GM12878 (cell line): ENCODE data around the gene ACKR2. TPM values are rescaled to one million over a fixed set of nuclear protein-coding genes. Genes with fewer than 3 reads are reported as not detected.

Source experiments
- ATAC-seq: fragments of 200-7000 bp; cut with Tn5 transposase; 3 replicates; pipeline ENCODE4 v1.9.1; 2020; ENCODE audit warnings: mild to moderate bottlenecking, moderate library complexity
- BruUV-seq: library from RNA; stranded (reverse); fragments of 400-500 nt; replicated peaks from 2 replicates; lab custom pipeline; 2021; lab: Mats Ljungman, UMichigan
- CTCF ChIA-PET: fragments of 300-600 bp; sonication (Branson Sonifier 250); formaldehyde crosslinking; extraction: SDS; loops from one replicate; lab custom pipeline; 2021; ENCODE audit warnings: inconsistent platforms; lab: Yijun Ruan, JAX
- POLR2A ChIA-PET: fragments of 350-600 bp; formaldehyde crosslinking; extraction: SDS; loops from one replicate; lab custom pipeline; 2021; ENCODE audit warnings: inconsistent platforms; lab: Charles Lee
- RAD21 ChIA-PET: fragments of 300-600 bp; sonication (Branson Sonifier 250); formaldehyde crosslinking; loops from one replicate; lab custom pipeline; 2023; ENCODE audit warnings: antibody characterized with exemption; ENCODE audit not compliant: unreplicated experiment; lab: Charles Lee
- SMC1A ChIA-PET: fragments of 300-600 bp; sonication (Branson Sonifier 250); formaldehyde crosslinking; loops from one replicate; lab custom pipeline; 2023; ENCODE audit not compliant: unreplicated experiment, uncharacterized antibody; lab: Charles Lee
- DNase-seq: peaks from one replicate; pipeline ENCODE4 v3.0.0-alpha.2; 2011; ENCODE audit warnings: low read depth, low spot score
- FAIRE-seq: peaks from 3 replicates; lab custom pipeline; 2011; peaks lifted over from hg19 to GRCh38; lab: Jason Lieb, UNC
- H2AFZ ChIP-seq: 2 replicates; pipeline ENCODE4 v1.6.0; 2011; ENCODE audit warnings: low read depth, low read length, control low read depth; ENCODE audit not compliant: control insufficient read depth
- H3K27ac ChIP-seq: 2 replicates; pipeline ENCODE4 v1.5.1; 2011; ENCODE audit warnings: control low read depth; ENCODE audit not compliant: control insufficient read depth, insufficient read depth
- H3K27me3 ChIP-seq, 2 experiments: replicated peaks in 1 of 2; 2 replicates each; pipeline versions ENCODE4 v1.6.0 to v1.6.1; 2011; ENCODE audit warnings: low read length in 1 of 2; ENCODE audit not compliant: control insufficient read depth in 2 of 2, insufficient read depth in 2 of 2
- H3K36me3 ChIP-seq, 2 experiments: 2 replicates each; pipeline ENCODE4 v1.5.1; 2011; ENCODE audit warnings: low read length in 1 of 2; ENCODE audit not compliant: control insufficient read depth in 2 of 2, insufficient read depth in 2 of 2
- H3K4me1 ChIP-seq: 2 replicates; pipeline ENCODE4 v1.6.1; 2011; ENCODE audit warnings: mild to moderate bottlenecking, low read length, moderate library complexity, mixed read lengths; ENCODE audit not compliant: control insufficient read depth, insufficient read depth
- H3K4me2 ChIP-seq: 2 replicates; pipeline ENCODE4 v1.6.0; 2011; ENCODE audit warnings: control low read depth; ENCODE audit not compliant: control insufficient read depth, insufficient read depth
- H3K4me3 ChIP-seq: fragments of 200-600 bp; sonication (generic); 2 replicates; pipeline ENCODE4 v1.5.1; 2016
- H3K79me2 ChIP-seq: 2 replicates; pipeline ENCODE4 v1.6.0; 2011; ENCODE audit warnings: low read length; ENCODE audit not compliant: control insufficient read depth, insufficient read depth
- H3K9ac ChIP-seq: 2 replicates; pipeline ENCODE4 v1.8.0; 2011; ENCODE audit warnings: low read length, control low read depth, mixed read lengths; ENCODE audit not compliant: control insufficient read depth, insufficient read depth
- H3K9me3 ChIP-seq: replicated peaks from 3 replicates; pipeline ENCODE4 v1.5.1; 2011; ENCODE audit warnings: mild to moderate bottlenecking, low read length; ENCODE audit not compliant: control insufficient read depth, insufficient read depth
- H4K20me1 ChIP-seq: 2 replicates; pipeline ENCODE4 v1.6.0; 2011; ENCODE audit not compliant: control insufficient read depth, insufficient read depth
- BACH1 ChIP-seq: fragments of 450-650 bp; IDR thresholded peaks from 2 replicates; pipeline ENCODE4 v1.6.1; 2017; ENCODE audit warnings: mild to moderate bottlenecking, borderline replicate concordance
- CBX3 ChIP-seq: fragments of 200-600 bp; sonication (generic); IDR thresholded peaks from 2 replicates; pipeline ENCODE4 v1.6.1; 2016; ENCODE audit warnings: low read depth, borderline replicate concordance
- CREB1 ChIP-seq: IDR thresholded peaks from 2 replicates; pipeline ENCODE4 v1.6.1; 2012; ENCODE audit warnings: low read depth, mild to moderate bottlenecking, inconsistent platforms
- EED ChIP-seq: sonication (generic); IDR thresholded peaks from 2 replicates; pipeline ENCODE4 v1.6.1; 2016; ENCODE audit warnings: antibody characterized with exemption, low read depth
- HDGF ChIP-seq: fragments of 450-650 bp; IDR thresholded peaks from 2 replicates; pipeline ENCODE4 v1.6.1; 2016; ENCODE audit warnings: antibody characterized with exemption
- KDM1A ChIP-seq: fragments of 200-600 bp; sonication (generic); IDR thresholded peaks from 2 replicates; pipeline ENCODE4 v1.6.1; 2016; ENCODE audit warnings: borderline replicate concordance
- MTA3 ChIP-seq: IDR thresholded peaks from 2 replicates; pipeline ENCODE4 v1.6.1; 2012; ENCODE audit warnings: low read length, inconsistent platforms, borderline replicate concordance
- POLR2A ChIP-seq: IDR thresholded peaks from 2 replicates; pipeline ENCODE4 v1.6.1; 2011; ENCODE audit warnings: low read depth, mild to moderate bottlenecking, low read length
- RCOR1 ChIP-seq: conservative IDR thresholded peaks from 2 replicates; pipeline ENCODE4 v1.6.1; 2012; ENCODE audit warnings: low read depth, low read length, improper control_type of control experiment
- SP1 ChIP-seq: IDR thresholded peaks from one replicate; pipeline ENCODE4 v1.6.1; 2011; ENCODE audit warnings: low read depth, low read length
- TBL1XR1 ChIP-seq: IDR thresholded peaks from 2 replicates; pipeline ENCODE4 v1.6.1; 2012; ENCODE audit warnings: low read depth, low read length, improper control_type of control experiment
- YBX1 ChIP-seq: fragments of 450-650 bp; IDR thresholded peaks from 2 replicates; pipeline ENCODE4 v1.6.1; 2016; ENCODE audit warnings: antibody characterized with exemption
- WGBS: methylation state at CpG from one replicate; pipeline ENCODE4 v1.1.6; 2016; ENCODE audit warnings: low lambda C conversion rate; ENCODE audit not compliant: insufficient replicate concordance, insufficient coverage; ENCODE audit errors: missing lambda C conversion rate; 5-methylcytosine and 5-hydroxymethylcytosine counted together
- in situ Hi-C: fragments of 300-500 bp; cut with MboI; formaldehyde crosslinking; loops from 9 replicates; pipeline ENCODE4 v1.14.3; 2018; ENCODE audit warnings: mixed read lengths
- intact Hi-C: fragments of 100-400 bp; cut with micrococcal nuclease; formaldehyde crosslinking; loops from one replicate; pipeline ENCODE4 v1.14.2; 2022; ENCODE audit not compliant: unreplicated experiment
- polyA plus RNA-seq, 11 experiments: library from polyadenylated mRNA; depleted of rRNA in 4 of 11; unstranded in 6 of 11; stranded (reverse) in 5 of 11; fragments of >200 nt; fragmentation: Nextera tagmentation in 4 of 11; fragmentation: Illumina TruSeq in 1 of 11; extraction: Ambion mirVana in 4 of 11; extraction: Trizol in 1 of 11; gene quantifications; 1 replicate in 1 of 11; 2 replicates in 10 of 11; pipeline versions ENCODE4 v1.2.1 to v1.2.3, GENCODE V29; 2011 to 2016; ENCODE audit warnings: inconsistent platforms in 2 of 11, missing spikeins in 2 of 11, low read depth in 1 of 11
- total RNA-seq, 4 experiments: library from RNA; depleted of rRNA in 3 of 4; stranded (reverse); fragments of >200 nt in 3 of 4; fragmentation: Illumina TruSeq in 1 of 4; extraction: Trizol in 1 of 4; gene quantifications; 2 replicates each; pipeline versions ENCODE4 v1.2.1 to v1.2.3, GENCODE V29; 2013 to 2021
- TF ChIP-seq, protein P1 (sequence below): IDR thresholded peaks from 2 replicates; pipeline ENCODE4 v1.6.1; 2012; ENCODE audit warnings: mild to moderate bottlenecking, low read depth, low read length
- TF ChIP-seq, protein P2 (sequence below): IDR thresholded peaks from 2 replicates; pipeline ENCODE4 v1.6.1; 2012; ENCODE audit warnings: low read length, inconsistent platforms
- TF ChIP-seq, protein P3 (sequence below): fragments of 450-650 bp; IDR thresholded peaks from 2 replicates; pipeline ENCODE4 v1.6.1; 2016; ENCODE audit warnings: mild to moderate bottlenecking
- TF ChIP-seq, protein P4 (sequence below): IDR thresholded peaks from 2 replicates; pipeline ENCODE4 v1.6.1; 2012; ENCODE audit warnings: low read depth, low read length, improper control_type of control experiment

Gene ACKR2
- total and polyA plus RNA-seq, 10 of the 15 experiments (the other 5 are each of a cell fraction or from before 2014, with no cell fraction given), result 0.05 to 0.91 (median 0.23) TPM; not detected in 2

DNA sequence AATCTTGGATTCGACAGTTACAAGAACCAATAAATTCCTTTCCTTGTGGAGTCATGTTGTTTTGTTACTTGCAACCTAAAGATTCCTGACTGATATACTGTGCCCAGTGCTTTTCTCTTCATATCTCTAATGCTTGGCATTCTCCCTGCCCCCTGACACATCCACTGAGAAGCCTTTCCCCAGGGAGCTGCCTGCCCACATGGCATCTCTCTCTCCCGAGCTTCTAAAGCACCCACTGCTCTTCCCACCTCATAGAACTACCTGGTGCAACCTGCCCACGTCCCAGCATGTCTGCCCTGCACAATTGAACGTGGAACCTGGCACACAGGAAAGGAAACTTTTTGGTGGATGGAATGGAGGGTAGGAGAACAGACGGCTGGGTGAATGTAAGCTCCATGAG, 59.6 kb downstream of the ACKR2 start:
- no peak for DNase-seq
- Histone ChIP-seq H3K4me3 (no peak overlapping the region), H3K27ac (no peak overlapping the region), H3K9ac (no peak overlapping the region), H3K4me2 (no peak overlapping the region), H3K79me2 (no peaks in the 10 kb centered on the region), H3K27me3 (no peaks in the 10 kb centered on the region), H3K36me3 (no peaks in the 10 kb centered on the region), H3K4me1 (no peaks in the 10 kb centered on the region), H4K20me1 (no peaks in the 10 kb centered on the region), H2AFZ (no peak overlapping the region), H3K9me3 (no peaks in the 10 kb centered on the region)
- ChIA-PET RAD21 (interaction anchor here (1.3 kb wide), 1 partner anchor 38 kb away, joined by 4 read pairs; no protein-coding TSS in a partner anchor), SMC1A (interaction anchor here (1.0 to 1.2 kb wide), 2 partner anchors 12 to 29 kb away, joined by 4 to 5 read pairs; no protein-coding TSS in a partner anchor), POLR2A (no interaction called here), CTCF (interaction anchor here (1.0 to 4.0 kb wide), 5 partner anchors 13 to 622 kb away, joined by 4 to 16 read pairs (median 4); no protein-coding TSS in a partner anchor)
- no peak for FAIRE-seq
- TF ChIP-seq BACH1 (no peak), CREB1 (no peak), CBX3 (no peak), KDM1A (no peak), TBL1XR1 (no peak), YBX1 (no peak), HDGF (no peak), EED (no peak), SP1 (no peak), MTA3 (no peak), RCOR1 (no peak), POLR2A (no peak)
- TF ChIP-seq, protein P1, sequence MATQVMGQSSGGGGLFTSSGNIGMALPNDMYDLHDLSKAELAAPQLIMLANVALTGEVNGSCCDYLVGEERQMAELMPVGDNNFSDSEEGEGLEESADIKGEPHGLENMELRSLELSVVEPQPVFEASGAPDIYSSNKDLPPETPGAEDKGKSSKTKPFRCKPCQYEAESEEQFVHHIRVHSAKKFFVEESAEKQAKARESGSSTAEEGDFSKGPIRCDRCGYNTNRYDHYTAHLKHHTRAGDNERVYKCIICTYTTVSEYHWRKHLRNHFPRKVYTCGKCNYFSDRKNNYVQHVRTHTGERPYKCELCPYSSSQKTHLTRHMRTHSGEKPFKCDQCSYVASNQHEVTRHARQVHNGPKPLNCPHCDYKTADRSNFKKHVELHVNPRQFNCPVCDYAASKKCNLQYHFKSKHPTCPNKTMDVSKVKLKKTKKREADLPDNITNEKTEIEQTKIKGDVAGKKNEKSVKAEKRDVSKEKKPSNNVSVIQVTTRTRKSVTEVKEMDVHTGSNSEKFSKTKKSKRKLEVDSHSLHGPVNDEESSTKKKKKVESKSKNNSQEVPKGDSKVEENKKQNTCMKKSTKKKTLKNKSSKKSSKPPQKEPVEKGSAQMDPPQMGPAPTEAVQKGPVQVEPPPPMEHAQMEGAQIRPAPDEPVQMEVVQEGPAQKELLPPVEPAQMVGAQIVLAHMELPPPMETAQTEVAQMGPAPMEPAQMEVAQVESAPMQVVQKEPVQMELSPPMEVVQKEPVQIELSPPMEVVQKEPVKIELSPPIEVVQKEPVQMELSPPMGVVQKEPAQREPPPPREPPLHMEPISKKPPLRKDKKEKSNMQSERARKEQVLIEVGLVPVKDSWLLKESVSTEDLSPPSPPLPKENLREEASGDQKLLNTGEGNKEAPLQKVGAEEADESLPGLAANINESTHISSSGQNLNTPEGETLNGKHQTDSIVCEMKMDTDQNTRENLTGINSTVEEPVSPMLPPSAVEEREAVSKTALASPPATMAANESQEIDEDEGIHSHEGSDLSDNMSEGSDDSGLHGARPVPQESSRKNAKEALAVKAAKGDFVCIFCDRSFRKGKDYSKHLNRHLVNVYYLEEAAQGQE, result no peak
- TF ChIP-seq, protein P2, sequence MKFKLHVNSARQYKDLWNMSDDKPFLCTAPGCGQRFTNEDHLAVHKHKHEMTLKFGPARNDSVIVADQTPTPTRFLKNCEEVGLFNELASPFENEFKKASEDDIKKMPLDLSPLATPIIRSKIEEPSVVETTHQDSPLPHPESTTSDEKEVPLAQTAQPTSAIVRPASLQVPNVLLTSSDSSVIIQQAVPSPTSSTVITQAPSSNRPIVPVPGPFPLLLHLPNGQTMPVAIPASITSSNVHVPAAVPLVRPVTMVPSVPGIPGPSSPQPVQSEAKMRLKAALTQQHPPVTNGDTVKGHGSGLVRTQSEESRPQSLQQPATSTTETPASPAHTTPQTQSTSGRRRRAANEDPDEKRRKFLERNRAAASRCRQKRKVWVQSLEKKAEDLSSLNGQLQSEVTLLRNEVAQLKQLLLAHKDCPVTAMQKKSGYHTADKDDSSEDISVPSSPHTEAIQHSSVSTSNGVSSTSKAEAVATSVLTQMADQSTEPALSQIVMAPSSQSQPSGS, result no peak
- TF ChIP-seq, protein P3, sequence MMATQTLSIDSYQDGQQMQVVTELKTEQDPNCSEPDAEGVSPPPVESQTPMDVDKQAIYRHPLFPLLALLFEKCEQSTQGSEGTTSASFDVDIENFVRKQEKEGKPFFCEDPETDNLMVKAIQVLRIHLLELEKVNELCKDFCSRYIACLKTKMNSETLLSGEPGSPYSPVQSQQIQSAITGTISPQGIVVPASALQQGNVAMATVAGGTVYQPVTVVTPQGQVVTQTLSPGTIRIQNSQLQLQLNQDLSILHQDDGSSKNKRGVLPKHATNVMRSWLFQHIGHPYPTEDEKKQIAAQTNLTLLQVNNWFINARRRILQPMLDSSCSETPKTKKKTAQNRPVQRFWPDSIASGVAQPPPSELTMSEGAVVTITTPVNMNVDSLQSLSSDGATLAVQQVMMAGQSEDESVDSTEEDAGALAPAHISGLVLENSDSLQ, result no peak
- TF ChIP-seq, protein P4, sequence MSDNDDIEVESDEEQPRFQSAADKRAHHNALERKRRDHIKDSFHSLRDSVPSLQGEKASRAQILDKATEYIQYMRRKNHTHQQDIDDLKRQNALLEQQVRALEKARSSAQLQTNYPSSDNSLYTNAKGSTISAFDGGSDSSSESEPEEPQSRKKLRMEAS, result no peak
- intact Hi-C loops (no loop called here), in situ Hi-C loops (no loop called here)
- BruUV-seq, result no TSS peak
- 8% methylated on average over 5 of the region's 5 CpGs for WGBS
- no peak for ATAC-seq
